Skin epidermis (tissue), 12 donors: ENCODE data around the gene VEGFB.

Source experiments
- H3K27ac ChIP-seq, 21 experiments: fragments of 200-600 bp; sonication (generic) in 11 of 21; one replicate each; pipeline ENCODE4 v1.5.0; 2020; ENCODE audit warnings: mild to moderate bottlenecking in 3 of 21, inconsistent platforms in 2 of 21, moderate library complexity in 2 of 21
- H3K4me3 ChIP-seq, 7 experiments: fragments of 200-600 bp; sonication (generic) in 2 of 7; one replicate each; pipeline ENCODE4 v1.5.0; 2020; ENCODE audit warnings: inconsistent platforms in 2 of 7, mild to moderate bottlenecking in 2 of 7, moderate library complexity in 1 of 7

VEGFB gene

DNA sequence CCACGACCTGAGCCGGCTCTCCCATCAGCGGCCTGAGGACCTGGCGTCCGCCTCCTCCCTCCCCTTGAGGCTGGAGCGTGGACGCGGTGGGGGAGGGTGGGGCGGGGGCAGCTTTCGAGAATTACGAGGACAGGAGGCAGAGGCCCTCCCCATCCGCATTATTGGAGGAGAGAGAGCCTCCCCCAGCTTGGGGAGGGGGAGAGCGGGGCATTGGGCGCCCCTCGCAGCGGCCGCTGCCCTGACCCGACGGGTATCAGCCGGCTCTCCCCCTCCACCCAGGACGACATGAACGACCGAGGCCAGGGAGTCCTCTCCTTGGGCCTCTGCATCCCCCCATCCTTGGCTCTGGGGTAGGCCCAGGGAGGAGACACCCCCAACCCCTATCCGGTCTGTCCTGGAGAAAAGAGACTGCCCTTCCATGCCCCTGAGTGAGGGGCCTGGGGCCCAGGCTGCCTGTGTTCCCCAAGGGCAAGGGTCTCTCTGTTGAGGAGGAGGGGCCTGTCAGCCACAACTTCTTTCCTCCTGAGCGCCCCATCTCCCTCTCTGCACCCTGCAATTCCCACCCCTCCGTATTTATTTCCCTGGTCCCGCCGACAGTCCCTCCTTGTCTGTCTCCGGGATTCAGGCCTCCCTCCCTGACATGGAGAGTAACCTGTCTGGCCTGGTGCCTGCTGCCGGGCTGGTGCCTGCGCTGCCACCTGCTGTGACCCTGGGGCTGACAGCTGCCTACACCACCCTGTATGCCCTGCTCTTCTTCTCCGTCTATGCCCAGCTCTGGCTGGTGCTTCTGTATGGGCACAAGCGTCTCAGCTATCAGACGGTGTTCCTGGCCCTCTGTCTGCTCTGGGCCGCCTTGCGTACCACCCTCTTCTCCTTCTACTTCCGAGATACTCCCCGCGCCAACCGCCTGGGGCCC lies 51.8 kb downstream of the VEGFB start:
- H3K4me3 ChIP-seq = peak overlapping the region; percentile 55 to 93 (median 66)
- peak overlapping the region; percentile 15 to 97 (median 96) for H3K27ac ChIP-seq

DNA sequence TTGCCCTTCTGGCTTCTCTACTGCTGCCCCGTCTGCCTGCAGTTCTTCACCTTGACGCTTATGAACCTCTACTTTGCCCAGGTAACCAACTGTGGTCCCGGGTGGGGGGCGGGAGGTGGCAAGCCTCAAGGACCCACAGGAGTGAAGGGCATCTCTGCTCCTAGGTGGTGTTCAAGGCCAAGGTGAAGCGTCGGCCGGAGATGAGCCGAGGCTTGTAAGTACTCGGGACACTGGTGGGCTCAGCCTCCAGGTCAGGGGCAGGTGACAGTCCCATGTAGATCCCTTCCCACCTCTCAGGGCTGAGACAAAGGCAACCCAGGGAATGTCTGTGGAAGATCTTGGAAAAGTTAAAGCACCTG lies 52.4 kb downstream of the VEGFB start:
- peak overlapping the region in 2 of 21 experiments; percentile 96 to 97 for H3K27ac ChIP-seq
- H3K4me3 ChIP-seq = peak overlapping the region in 1 of 7 experiments; percentile 93

DNA sequence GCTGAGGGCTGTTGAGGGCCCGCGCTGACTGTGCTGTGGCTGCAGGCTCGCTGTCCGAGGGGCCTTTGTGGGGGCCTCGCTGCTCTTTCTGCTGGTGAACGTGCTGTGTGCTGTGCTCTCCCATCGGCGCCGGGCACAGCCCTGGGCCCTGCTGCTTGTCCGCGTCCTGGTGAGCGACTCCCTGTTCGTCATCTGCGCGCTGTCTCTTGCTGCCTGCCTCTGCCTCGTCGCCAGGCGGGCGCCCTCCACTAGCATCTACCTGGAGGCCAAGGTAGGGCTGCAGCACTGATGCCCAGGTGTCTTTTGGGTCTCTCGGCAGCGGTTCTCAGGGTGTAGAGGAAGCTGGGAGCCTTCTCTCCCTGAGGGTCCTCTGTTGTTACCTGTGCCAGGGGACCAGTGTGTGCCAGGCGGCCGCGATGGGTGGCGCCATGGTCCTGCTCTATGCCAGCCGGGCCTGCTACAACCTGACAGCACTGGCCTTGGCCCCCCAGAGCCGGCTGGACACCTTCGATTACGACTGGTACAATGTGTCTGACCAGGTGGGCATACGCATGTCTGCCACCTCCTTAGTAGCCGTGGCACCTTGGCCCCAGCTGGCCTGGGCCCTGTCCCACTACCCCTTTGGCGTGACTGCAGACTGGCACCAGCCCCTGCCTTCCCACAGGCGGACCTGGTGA lies 53.4 kb downstream of the VEGFB start:
- H3K27ac ChIP-seq = no peak overlapping the region
- H3K4me3 ChIP-seq = no peak overlapping the region

DNA sequence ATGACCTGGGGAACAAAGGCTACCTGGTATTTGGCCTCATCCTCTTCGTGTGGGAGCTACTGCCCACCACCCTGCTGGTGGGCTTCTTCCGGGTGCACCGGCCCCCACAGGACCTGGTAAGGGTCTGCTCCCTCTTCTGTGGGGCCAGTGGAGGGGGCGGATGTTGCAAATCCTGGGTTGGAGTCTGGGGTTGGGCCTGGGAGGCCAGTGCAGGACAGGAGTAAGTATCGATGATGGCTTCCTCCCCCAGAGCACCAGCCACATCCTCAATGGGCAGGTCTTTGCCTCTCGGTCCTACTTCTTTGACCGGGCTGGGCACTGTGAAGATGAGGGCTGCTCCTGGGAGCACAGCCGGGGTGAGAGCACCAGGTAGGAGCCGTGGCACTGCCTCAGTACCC lies 54.0 kb downstream of the VEGFB start:
- Histone ChIP-seq H3K4me3 (no peak overlapping the region), H3K27ac (no peak overlapping the region)
